Left ventricle myocardium inferior (tissue), 1 donor: ENCODE measurements around the gene IFNG. TPM values are rescaled to one million over a fixed set of nuclear protein-coding genes. Genes with fewer than 3 reads are reported as not detected.

Experiments
- DNase-seq: peaks from one replicate; pipeline ENCODE4 v3.0.0-alpha.2; 2020
- H3K27ac ChIP-seq: fragments of 200-600 bp; replicated peaks from 2 replicates; pipeline ENCODE4 v1.8.0; 2021
- H3K27me3 ChIP-seq: fragments of 200-600 bp; 2 replicates; pipeline ENCODE4 v1.8.0; 2021; ENCODE audit warnings: low read depth
- H3K36me3 ChIP-seq: fragments of 200-600 bp; 2 replicates; pipeline ENCODE4 v1.8.0; 2021
- H3K4me1 ChIP-seq: fragments of 200-600 bp; 2 replicates; pipeline ENCODE4 v1.8.0; 2021
- H3K4me3 ChIP-seq: fragments of 200-600 bp; 2 replicates; pipeline ENCODE4 v1.8.0; 2021; ENCODE audit warnings: mild to moderate bottlenecking, moderate library complexity
- H3K9me3 ChIP-seq: fragments of 200-600 bp; replicated peaks from 2 replicates; pipeline ENCODE4 v1.8.0; 2021
- intact Hi-C: fragments of 100-400 bp; cut with micrococcal nuclease; formaldehyde crosslinking; loops from one replicate; pipeline ENCODE4 v1.11.0; 2022
- total RNA-seq: library from RNA; stranded (reverse); fragmentation: NEBNext Ultra II Directional; extraction: Animal tissue kit (Norgen Biotek cat#: 25700); gene quantifications from one replicate; pipeline ENCODE4 v1.2.1, GENCODE V29; 2021
- TF ChIP-seq, protein P1 (sequence below): fragments of 200-600 bp; IDR thresholded peaks from 2 replicates; pipeline ENCODE4 v1.8.0; 2021; ENCODE audit warnings: antibody characterized with exemption, mild to moderate bottlenecking, borderline replicate concordance
- donor health status: DM: no; HTN: yes; CAD: no; lungs with severe emphysema.

The IFNG gene
- total RNA-seq, 1 donor from 2014 or later, result not detected

DNA sequence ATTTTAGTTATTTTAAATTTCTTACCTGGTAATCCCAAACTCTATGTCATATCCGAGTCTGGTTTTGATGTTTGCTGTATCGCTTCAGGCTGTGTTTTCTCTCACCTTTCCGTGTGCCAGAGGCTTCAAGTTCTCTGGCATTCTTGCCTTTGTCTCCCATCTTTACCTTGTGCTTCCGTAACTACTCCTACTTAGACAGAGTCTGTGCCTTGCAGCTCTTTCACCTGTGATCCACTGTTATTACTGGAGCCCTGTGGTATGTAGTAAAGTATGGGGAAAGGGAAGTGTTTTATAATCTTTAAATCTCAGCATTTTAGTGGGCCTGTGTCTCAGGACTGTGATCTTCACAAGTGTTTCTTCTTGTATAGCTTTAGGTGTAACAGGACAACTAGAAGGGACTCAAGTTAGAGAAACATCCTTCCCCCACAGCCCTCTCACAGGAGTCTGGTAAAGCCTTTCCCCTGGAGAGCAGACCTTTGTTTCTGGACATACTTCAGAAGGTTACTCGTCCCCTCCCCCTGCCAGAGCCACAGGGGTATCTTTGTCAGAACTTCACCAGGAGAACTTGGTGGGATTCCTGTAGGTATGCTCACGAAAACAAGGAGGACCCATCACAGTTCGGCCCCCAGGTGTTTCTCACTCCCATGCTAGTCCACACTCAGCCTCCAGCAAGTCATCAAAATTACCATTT is 11.1 kb downstream of the IFNG start:
- DNase-seq, result no peak
- TF ChIP-seq, protein P1, sequence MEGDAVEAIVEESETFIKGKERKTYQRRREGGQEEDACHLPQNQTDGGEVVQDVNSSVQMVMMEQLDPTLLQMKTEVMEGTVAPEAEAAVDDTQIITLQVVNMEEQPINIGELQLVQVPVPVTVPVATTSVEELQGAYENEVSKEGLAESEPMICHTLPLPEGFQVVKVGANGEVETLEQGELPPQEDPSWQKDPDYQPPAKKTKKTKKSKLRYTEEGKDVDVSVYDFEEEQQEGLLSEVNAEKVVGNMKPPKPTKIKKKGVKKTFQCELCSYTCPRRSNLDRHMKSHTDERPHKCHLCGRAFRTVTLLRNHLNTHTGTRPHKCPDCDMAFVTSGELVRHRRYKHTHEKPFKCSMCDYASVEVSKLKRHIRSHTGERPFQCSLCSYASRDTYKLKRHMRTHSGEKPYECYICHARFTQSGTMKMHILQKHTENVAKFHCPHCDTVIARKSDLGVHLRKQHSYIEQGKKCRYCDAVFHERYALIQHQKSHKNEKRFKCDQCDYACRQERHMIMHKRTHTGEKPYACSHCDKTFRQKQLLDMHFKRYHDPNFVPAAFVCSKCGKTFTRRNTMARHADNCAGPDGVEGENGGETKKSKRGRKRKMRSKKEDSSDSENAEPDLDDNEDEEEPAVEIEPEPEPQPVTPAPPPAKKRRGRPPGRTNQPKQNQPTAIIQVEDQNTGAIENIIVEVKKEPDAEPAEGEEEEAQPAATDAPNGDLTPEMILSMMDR, result no peak
- no peaks in the 10 kb centered on the region for H3K27me3 ChIP-seq
- no peaks in the 10 kb centered on the region for H3K9me3 ChIP-seq
- no peaks in the 10 kb centered on the region for H3K36me3 ChIP-seq
- no peak overlapping the region for H3K4me3 ChIP-seq
- peaks cover 7% of the 10 kb centered on the region for H3K4me1 ChIP-seq
- intact Hi-C loops, result no loop called here
- H3K27ac ChIP-seq, result no peak overlapping the region

DNA sequence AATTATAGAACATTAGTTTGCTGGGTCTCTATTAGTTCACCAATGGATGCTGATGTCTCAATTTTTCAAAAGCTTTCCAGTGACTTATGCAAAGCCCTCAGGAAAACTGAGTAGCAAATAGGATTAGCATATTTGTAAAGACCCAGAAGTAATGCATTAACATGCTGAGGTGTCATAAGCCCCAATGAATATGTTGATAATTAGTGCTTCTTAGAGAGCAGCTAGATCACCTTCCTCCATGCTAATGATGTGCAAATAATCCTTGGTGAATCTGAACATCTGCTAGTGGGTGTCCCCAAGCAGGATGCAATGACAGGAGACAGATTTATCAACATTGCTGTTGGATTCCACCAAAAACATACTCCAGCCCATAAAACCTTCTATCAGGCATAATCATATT is 19.0 kb downstream of the IFNG start:
- H3K36me3 ChIP-seq, result no peaks in the 10 kb centered on the region
- intact Hi-C loops, result no loop called here
- no peak for DNase-seq
- H3K27me3 ChIP-seq, result no peaks in the 10 kb centered on the region
- TF ChIP-seq, protein P1, result no peak
- H3K4me3 ChIP-seq, result no peak overlapping the region
- peaks cover 7% of the 10 kb centered on the region for H3K4me1 ChIP-seq
- H3K9me3 ChIP-seq, result no peaks in the 10 kb centered on the region
- H3K27ac ChIP-seq, result no peak overlapping the region

DNA sequence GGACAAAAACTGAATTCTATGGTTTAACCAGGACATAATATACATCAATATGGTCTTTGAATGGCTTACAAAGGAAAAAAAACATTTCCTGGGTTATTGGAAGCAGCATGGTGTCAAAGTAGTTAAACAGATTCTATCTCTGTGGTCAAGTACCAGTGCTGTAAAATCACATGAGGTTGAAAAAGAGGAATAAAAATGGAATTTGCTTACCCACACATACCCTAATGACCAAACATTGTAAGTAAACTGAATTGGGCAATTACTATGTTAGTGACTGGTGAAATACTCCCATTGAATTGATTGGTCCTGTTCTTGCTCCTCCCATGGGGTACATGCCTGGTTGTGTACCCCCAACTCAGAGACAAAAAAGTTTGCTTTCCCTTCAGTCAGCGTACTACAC is 19.6 kb downstream of the IFNG start:
- no peaks in the 10 kb centered on the region for H3K9me3 ChIP-seq
- H3K27me3 ChIP-seq, result no peaks in the 10 kb centered on the region
- peaks cover 7% of the 10 kb centered on the region for H3K4me1 ChIP-seq
- TF ChIP-seq, protein P1, result no peak
- no peak for DNase-seq
- intact Hi-C loops, result no loop called here
- no peak overlapping the region for H3K4me3 ChIP-seq
- no peak overlapping the region for H3K27ac ChIP-seq
- no peaks in the 10 kb centered on the region for H3K36me3 ChIP-seq

DNA sequence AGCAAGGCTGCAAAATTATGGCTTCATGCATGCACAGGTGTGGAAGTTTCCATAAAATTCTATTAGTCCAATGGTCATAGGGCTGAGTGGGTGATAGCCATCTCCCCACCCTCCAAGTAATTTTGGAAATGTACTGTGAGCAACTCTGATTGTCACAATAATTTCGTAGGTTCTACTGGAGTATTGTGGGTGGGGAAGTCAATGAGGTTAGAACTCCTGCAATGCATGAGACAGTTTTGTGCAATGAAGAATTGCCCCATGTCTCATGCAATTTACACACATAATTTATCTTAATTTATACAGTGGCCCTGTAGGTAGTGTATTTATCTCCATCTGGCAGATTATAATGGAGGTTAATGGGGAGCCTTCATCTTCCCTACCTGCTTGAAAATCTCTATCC is 20.5 kb downstream of the IFNG start:
- Histone ChIP-seq H3K4me1 (no peaks in the 10 kb centered on the region), H3K36me3 (no peaks in the 10 kb centered on the region), H3K4me3 (no peak overlapping the region), H3K27ac (no peak overlapping the region), H3K27me3 (no peaks in the 10 kb centered on the region), H3K9me3 (no peaks in the 10 kb centered on the region)
- intact Hi-C loops, result no loop called here
- TF ChIP-seq, protein P1, result no peak
- DNase-seq, result no peak

DNA sequence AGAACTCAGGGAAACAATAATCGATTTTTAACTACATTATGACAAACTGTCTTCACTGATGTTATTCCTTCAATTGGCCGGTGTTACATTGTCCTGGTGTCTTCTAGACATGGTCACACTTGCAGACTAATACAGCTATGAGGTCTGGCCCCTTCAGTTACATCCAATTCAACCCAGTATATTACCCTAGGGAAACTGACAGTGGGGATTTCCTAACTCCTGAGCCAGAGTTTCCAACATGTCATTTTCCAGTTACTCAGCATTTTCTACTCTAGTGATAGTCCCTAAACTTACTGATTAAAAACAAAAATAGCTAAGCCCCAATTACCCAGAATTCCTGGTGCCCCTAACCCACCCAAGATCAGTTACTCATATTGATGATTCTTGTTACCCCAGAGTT is 21.1 kb downstream of the IFNG start:
- no peak overlapping the region for H3K4me3 ChIP-seq
- H3K9me3 ChIP-seq, result no peaks in the 10 kb centered on the region
- intact Hi-C loops, result no loop called here
- H3K36me3 ChIP-seq, result no peaks in the 10 kb centered on the region
- TF ChIP-seq, protein P1, result no peak
- DNase-seq, result no peak
- H3K27me3 ChIP-seq, result no peaks in the 10 kb centered on the region
- H3K4me1 ChIP-seq, result no peaks in the 10 kb centered on the region
- H3K27ac ChIP-seq, result no peak overlapping the region
